Small intestine (tissue), 16 donors: Measurements from ENCODE around the gene CCDC47. TPM values are rescaled to one million over a fixed set of nuclear protein-coding genes. Genes with fewer than 3 reads are reported as not detected.

Source experiments
- DNase-seq, 2 donors: peaks; one replicate each; pipeline versions ENCODE4 v3.0.0 to v3.0.0-alpha.2; 2013
- FAIRE-seq: peaks from 2 replicates; lab custom pipeline; 2012; peaks lifted over from hg19 to GRCh38; lab: Jason Lieb, UNC
- H3K27ac ChIP-seq, 3 donors: one replicate each; pipeline ENCODE4 v1.5.1; 2013; ENCODE audit warnings: low read length in 2 of 3, mild to moderate bottlenecking in 2 of 3, control low read depth in 1 of 3, inconsistent platforms in 1 of 3, low read depth in 1 of 3, moderate library complexity in 1 of 3
- H3K27me3 ChIP-seq, 3 donors: one replicate each; pipeline ENCODE4 v1.6.1; 2013; ENCODE audit warnings: low read length in 3 of 3, inconsistent platforms in 1 of 3; ENCODE audit not compliant: control insufficient read depth in 3 of 3, insufficient read depth in 3 of 3
- H3K36me3 ChIP-seq, 3 donors: one replicate each; pipeline ENCODE4 v1.6.1; 2013; ENCODE audit warnings: low read length in 3 of 3, inconsistent platforms in 1 of 3, low read depth in 1 of 3, mild to moderate bottlenecking in 1 of 3, moderate library complexity in 1 of 3; ENCODE audit not compliant: control insufficient read depth in 3 of 3, insufficient read depth in 2 of 3
- H3K4me1 ChIP-seq, 3 donors: one replicate each; pipeline ENCODE4 v1.6.1; 2013; ENCODE audit warnings: low read length in 2 of 3, inconsistent platforms in 1 of 3, low read depth in 1 of 3, mild to moderate bottlenecking in 1 of 3, moderate library complexity in 1 of 3; ENCODE audit not compliant: control insufficient read depth in 3 of 3, insufficient read depth in 2 of 3
- H3K4me3 ChIP-seq, 3 donors: one replicate each; pipeline ENCODE4 v1.5.1; 2013; ENCODE audit warnings: low read length in 3 of 3, control low read depth in 1 of 3, inconsistent platforms in 1 of 3, low read depth in 1 of 3, mild to moderate bottlenecking in 1 of 3, moderate library complexity in 1 of 3
- H3K9me3 ChIP-seq, 2 donors: one replicate each; pipeline ENCODE4 v1.6.1; 2013; ENCODE audit warnings: low read depth in 1 of 2, low read length in 1 of 2; ENCODE audit not compliant: control insufficient read depth in 2 of 2, insufficient read depth in 1 of 2
- WGBS, 3 donors: extraction: QIAGEN DNeasy Blood & Tissue Kit; methylation state at CpG; one replicate each; pipeline ENCODE4 v1.1.7; 2013; 5-methylcytosine and 5-hydroxymethylcytosine counted together
- long read RNA-seq, 10 donors: transcript quantifications; one replicate each; lab custom pipeline, GENCODE V29; 2026
- polyA plus RNA-seq, 4 donors: library from polyadenylated mRNA; stranded (reverse) in 3 of 4; unstranded in 1 of 4; fragments of 200-250 nt in 3 of 4; fragments of 120-200 nt in 1 of 4; gene quantifications; one replicate each; pipeline versions ENCODE4 v1.2.1 to v1.2.3, GENCODE V29; 2013
- donor health status: healthy with polysubstance abuse.
- donor health status: control.
- donor health status: control.
- donor health status: Bipolar disorder and iron deficiency.
- donor health status: healthy.

CCDC47 gene
- 100 to 1,000 TPM in 1 of 4 donors, 10 to 100 TPM in 3; 19.5 to 113 (median 60.1) TPM for polyA plus RNA-seq
- long read RNA-seq, donor 1: 0 reads
- long read RNA-seq, donor 2, transcript CCDC47-201 (13 exons, 3,466 nt): major isoform, 18 of 20 reads
- long read RNA-seq, donor 2, partial matches to known transcripts: 0 of 20 reads
- long read RNA-seq, donor 2, other reads (novel, unspliced or antisense): 0 of 20 reads
- long read RNA-seq, donor 3, transcript CCDC47-201 (13 exons, 3,466 nt): major isoform, 12 of 26 reads
- long read RNA-seq, donor 3, partial matches to known transcripts: 8 of 26 reads
- long read RNA-seq, donor 3, other reads (novel, unspliced or antisense): 0 of 26 reads
- long read RNA-seq, donor 4: 0 reads
- long read RNA-seq, donor 5, partial matches to known transcripts: 8 of 15 reads
- long read RNA-seq, donor 5, other reads (novel, unspliced or antisense): 0 of 15 reads
- long read RNA-seq, donor 6, transcript CCDC47-201 (13 exons, 3,466 nt): major isoform, 14 of 22 reads
- long read RNA-seq, donor 6, partial matches to known transcripts: 5 of 22 reads
- long read RNA-seq, donor 6, other reads (novel, unspliced or antisense): 0 of 22 reads
- long read RNA-seq, donor 7, transcript CCDC47-201 (13 exons, 3,466 nt): major isoform, 23 of 38 reads
- long read RNA-seq, donor 7, partial matches to known transcripts: 13 of 38 reads
- long read RNA-seq, donor 7, other reads (novel, unspliced or antisense): 0 of 38 reads
- long read RNA-seq, donor 8, partial matches to known transcripts: 0 of 1 reads
- long read RNA-seq, donor 8, other reads (novel, unspliced or antisense): 0 of 1 reads
- long read RNA-seq, donor 9, partial matches to known transcripts: 0 of 4 reads
- long read RNA-seq, donor 9, other reads (novel, unspliced or antisense): 0 of 4 reads
- long read RNA-seq, donor 10, transcript CCDC47-201 (13 exons, 3,466 nt): major isoform, 18 of 31 reads
- long read RNA-seq, donor 10, partial matches to known transcripts: 10 of 31 reads
- long read RNA-seq, donor 10, other reads (novel, unspliced or antisense): 0 of 31 reads

GRCh38 chr17:63773272-63774140 lies at the start of gene CCDC47:
CCDC47 (minus strand) TSS chr17:63773597; CDS start chr17:63766175, 7,422 bp downstream.
- Histone ChIP-seq H3K27me3 (no peaks in the 10 kb centered on the region), H3K4me1 (peaks cover 0 to 8% (median 2%) of the 10 kb centered on the region in 3 donors), H3K27ac (peak within 1 kb of the TSS; percentile 96 to 99 (median 98)), H3K36me3 (peaks cover 0 to 15% (median under 1%) of the 10 kb centered on the region in 3 donors), H3K9me3 (no peaks in the 10 kb centered on the region), H3K4me3 (peak within 1 kb of the TSS; percentile 89 to 99 (median 94))
- DNase-seq: peak; percentile 100
- no peak for FAIRE-seq
- WGBS, 3 donors: 0 to 1% (median 0%) methylated on average over 73 to 74 of the region's 74 CpGs

GRCh38 chr17:63822537-63822936 lies 49.1 kb upstream of the CCDC47 start:
- H3K36me3 ChIP-seq: peaks cover 34 to 67% (median 37%) of the 10 kb centered on the region in 3 donors

GRCh38 chr17:63821804-63822203 lies 48.4 kb upstream of the CCDC47 start:
- Histone ChIP-seq H3K27ac (no peak overlapping the region), H3K9me3 (no peaks in the 10 kb centered on the region), H3K27me3 (no peaks in the 10 kb centered on the region), H3K36me3 (peaks cover 37 to 72% (median 39%) of the 10 kb centered on the region in 3 donors), H3K4me1 (peaks cover 0 to 14% (median 0%) of the 10 kb centered on the region in 3 donors), H3K4me3 (no peak overlapping the region)
- WGBS, 3 donors: 79 to 85% (median 79%) methylated on average over 6 of the region's 6 CpGs
- no peak for FAIRE-seq
- DNase-seq: no peak

More at GRCh38 chr17:63822537-63822936, 49.1 kb upstream of the CCDC47 start:
- Histone ChIP-seq H3K27ac (no peak overlapping the region), H3K9me3 (no peaks in the 10 kb centered on the region), H3K27me3 (no peaks in the 10 kb centered on the region), H3K4me3 (no peak overlapping the region), H3K4me1 (peaks cover 0 to 14% (median 0%) of the 10 kb centered on the region in 3 donors)
- FAIRE-seq (no peak), DNase-seq (no peak)

- Histone ChIP-seq H3K4me1 (peaks cover 0 to 14% (median 0%) of the 10 kb centered on the region in 3 donors), H3K27me3 (no peaks in the 10 kb centered on the region), H3K27ac (no peak overlapping the region), H3K9me3 (no peaks in the 10 kb centered on the region), H3K36me3 (peaks cover 39 to 73% (median 39%) of the 10 kb centered on the region in 3 donors), H3K4me3 (no peak overlapping the region)
- 90 to 91% (median 90%) methylated on average over 10 of the region's 10 CpGs for WGBS, 3 donors
- FAIRE-seq (no peak), DNase-seq (no peak)
Measured at GRCh38 chr17:63820963-63821561, 47.7 kb upstream of the CCDC47 start.

- no peaks in the 10 kb centered on the region for H3K9me3 ChIP-seq
- peaks cover 0 to 6% (median 0%) of the 10 kb centered on the region in 3 donors for H3K4me1 ChIP-seq
- no peaks in the 10 kb centered on the region for H3K27me3 ChIP-seq
- peaks cover 47 to 73% (median 48%) of the 10 kb centered on the region in 3 donors for H3K36me3 ChIP-seq
- FAIRE-seq: no peak
- H3K4me3 ChIP-seq: no peak overlapping the region
- peak overlapping the region in 1 of 3 donors; percentile 36 for H3K27ac ChIP-seq
- WGBS, 3 donors: 70 to 80% (median 73%) methylated on average over 19 to 21 of the region's 21 CpGs
- DNase-seq: peak in 1 of 2 donors; percentile 18
Measured at GRCh38 chr17:63819585-63820537, 46.5 kb upstream of the CCDC47 start.

- Histone ChIP-seq H3K9me3 (no peaks in the 10 kb centered on the region), H3K4me1 (peaks cover 0 to 6% (median 0%) of the 10 kb centered on the region in 3 donors), H3K36me3 (peaks cover 47 to 73% (median 51%) of the 10 kb centered on the region in 3 donors), H3K4me3 (no peak overlapping the region), H3K27me3 (no peaks in the 10 kb centered on the region), H3K27ac (peak overlapping the region in 1 of 3 donors; percentile 36)
- FAIRE-seq (no peak), DNase-seq (peak in 1 of 2 donors; percentile 29)
- WGBS, 3 donors: 55 to 64% (median 55%) methylated on average over 6 of the region's 6 CpGs
Measured at GRCh38 chr17:63819131-63819530, 45.7 kb upstream of the CCDC47 start.
